GM21619 (cell line): Measurements from ENCODE around the gene MED17.

Experiments
- ATAC-seq: cut with Tn5 transposase; IDR thresholded peaks from one replicate; pipeline ENCODE4 v1.9.1; 2021; ENCODE audit not compliant: unreplicated experiment

Gene MED17

DNA sequence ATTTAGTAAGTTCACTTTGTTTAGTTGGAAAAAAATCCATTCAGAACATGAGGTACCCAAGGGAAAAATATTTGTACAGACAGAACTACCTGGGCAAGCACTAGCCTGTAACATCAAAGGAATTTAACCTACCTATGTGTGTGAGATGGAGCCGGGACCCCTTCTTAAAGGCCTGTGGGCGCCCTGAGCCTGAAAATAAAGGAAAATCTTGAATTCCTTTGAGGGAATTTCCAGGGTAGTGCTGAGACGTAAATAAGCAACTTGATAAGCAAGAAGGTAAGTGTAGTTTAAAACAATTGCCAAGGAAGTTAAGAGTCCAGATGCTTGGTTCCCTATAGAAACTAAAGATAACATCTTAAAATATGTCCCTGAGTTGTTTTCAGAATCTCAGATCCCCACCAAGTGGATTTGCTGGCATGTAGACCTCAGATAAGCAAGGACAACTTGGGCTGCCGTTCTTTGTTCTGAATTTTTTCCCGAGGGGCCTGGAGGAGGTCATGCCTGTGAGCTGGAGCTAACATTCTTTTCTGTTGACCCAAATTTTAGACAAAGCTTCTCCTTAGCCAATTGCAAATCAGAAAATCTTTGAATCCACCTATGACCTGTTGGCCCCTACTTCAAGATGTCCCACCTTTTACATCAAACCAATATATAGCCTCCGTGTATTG lies 31.0 kb downstream of the MED17 start:
- no peak for ATAC-seq

DNA sequence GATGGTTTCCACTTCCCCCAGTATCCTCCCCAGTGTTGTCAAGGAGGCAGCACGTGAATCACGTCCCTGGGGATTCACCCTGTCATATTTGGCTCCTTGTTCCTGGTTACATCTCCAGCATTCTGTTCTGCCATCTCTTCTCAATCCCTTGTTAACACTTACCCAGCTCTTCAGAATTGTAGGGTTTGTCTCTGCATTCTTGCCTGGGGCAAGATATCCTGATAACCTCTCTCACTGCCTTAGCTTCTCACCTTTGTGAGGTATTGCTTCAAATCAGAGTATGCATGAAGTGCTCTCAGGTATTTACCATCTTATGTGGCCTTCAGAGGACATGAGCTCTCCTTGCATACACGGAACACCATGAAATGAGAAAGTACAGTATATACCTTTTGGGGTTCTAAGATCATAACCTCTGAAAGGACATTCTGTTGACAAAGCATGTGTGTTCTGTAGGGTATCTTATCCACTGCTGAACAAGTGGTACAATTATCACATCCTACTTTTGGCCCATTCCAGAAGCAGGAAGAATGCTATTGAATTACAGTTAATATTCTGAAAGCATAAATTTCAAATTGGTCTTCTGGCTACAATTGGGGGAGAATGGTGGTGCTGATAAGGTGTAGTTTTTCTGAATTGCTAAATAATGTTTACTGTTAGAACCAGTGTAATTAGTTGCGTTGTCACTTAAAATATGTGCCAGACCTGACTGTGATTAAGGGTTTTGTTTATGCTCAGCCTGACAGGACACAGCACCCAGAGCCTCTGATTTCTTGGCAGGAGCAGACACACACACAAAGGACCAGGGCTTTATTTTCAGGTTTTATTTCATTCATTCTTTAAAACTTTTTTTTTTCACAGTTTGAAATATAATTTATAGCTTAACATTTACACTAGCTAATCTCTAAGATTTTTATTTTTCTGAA lies 33.6 kb downstream of the MED17 start:
- ATAC-seq: no peak

DNA sequence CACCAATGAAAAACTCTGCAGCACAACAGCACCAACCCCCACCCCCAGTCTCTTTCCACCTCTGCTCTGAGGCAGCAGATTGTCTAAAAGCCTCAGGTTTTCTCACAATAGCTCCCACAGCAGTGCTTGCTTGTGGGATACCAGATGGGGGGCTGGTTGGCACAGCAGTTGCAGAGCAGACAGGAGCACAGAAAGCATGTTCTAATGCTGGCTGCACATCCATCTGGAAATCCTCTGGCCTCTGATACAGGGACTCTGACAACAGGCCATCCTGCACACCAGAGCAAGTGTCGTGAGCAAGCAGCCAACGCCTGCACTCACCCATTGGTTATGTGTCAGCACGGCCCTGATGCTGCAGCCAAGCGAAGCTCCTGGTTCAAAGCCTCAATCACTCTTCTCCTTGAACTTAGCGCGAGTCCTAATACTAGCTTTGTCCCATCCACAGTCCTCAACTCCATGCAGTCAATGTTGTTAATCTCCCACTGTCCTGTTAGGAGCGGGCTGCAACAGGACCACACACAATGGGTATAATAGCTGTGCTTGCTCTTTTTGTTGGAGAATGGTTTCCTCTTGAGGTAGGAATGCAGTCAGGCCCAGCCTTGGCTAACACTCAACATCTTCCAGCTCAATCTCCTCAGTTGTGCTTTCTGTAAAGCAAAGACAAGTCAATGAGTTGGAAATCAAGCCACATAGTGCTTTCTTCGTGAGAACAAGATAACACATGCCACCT lies 36.0 kb downstream of the MED17 start:
- ATAC-seq: no peak

DNA sequence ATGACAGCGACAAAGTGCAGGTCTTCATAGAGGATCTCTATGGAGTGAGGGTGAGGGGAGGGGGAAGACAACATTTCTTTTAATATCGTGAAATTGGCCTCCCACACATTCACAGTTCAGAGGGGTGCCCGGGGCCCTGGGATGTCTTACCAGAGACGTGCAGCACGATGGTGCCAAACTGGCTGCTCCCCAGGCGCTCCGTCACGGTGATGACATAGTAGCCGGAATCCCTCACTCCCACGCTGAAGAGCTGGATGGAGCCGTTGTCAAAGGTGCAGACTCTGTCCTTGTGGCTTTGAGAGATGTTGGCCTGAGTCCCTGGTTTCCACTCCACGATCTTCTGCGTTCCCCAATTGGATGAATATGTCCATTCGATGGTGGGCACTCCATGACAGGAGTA lies 36.8 kb downstream of the MED17 start:
- ATAC-seq: no peak

DNA sequence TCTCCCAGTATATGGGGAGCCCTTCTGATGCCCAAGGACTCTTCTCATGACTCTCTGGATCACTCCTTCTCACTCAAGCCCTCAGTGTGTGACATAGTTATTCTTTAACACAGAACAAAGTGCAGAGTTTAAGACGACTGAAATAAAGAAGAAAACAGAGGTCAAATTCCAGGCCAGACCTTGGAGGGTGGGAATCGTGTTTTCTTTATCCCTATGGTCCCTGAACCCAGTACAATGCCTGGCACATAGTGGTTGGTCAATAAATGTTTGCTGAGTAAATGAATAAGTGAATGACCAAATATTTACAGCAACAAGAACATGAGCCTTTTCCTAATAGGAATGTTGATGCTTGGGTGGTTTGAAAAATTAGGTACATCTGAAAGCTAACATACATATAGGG lies 37.5 kb downstream of the MED17 start:
- no peak for ATAC-seq

DNA sequence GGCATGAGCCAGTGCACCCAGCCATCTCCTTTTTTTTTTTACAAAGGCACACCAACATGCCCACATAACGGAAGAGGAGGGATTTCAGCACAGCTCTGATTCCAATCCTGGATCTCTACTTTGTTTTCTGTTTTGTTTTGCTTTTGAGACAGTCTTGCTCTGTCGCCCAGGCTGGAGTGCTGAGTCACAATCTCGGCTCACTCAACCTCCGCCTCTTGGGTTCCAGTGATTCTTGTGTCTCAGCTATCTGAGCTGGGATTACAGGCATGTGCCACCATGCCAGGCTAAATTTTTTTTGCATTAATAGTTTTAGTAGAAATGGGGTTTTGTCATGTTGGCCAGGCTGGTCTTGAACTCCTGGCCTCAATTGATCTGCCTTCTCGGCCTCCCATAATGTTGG lies 38.3 kb downstream of the MED17 start:
- ATAC-seq: no peak

DNA sequence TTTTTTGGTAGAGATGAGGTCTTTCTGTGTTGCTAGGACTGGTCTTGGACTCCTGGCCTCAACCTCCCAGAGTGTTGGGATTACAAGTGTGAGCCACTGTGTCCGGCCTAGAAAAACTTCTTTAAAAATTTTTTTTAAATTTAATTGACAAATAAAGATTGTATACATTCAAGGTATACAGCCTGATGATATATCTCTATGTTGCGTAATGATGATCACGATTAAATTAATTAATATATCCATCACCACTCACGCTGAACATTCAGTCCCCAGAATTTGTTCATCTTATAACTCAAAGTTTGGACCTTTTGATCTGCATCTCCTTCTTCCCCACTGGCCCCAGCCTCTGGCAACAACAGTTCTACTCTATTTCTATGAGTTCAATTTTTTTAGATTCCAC lies 39.1 kb downstream of the MED17 start:
- ATAC-seq: no peak

DNA sequence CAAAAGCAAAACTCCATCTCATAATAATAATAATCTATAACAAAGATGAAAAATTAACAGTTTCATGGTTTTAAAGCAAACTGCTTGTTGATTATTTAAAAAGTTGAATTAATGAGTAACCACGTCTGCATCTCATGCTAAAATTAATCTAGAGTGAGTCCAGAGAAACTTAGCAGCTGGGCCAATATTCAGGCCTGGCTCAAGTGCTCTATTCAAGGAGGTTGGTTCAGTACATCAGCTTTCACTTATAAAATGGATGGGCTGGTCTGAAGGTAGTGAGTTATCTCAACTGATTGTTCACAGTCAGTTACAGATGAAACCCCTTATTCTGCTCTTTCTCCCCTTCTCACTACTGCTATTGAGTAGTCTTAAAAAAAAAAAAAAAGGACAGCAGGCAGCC lies 43.3 kb downstream of the MED17 start:
- no peak for ATAC-seq

DNA sequence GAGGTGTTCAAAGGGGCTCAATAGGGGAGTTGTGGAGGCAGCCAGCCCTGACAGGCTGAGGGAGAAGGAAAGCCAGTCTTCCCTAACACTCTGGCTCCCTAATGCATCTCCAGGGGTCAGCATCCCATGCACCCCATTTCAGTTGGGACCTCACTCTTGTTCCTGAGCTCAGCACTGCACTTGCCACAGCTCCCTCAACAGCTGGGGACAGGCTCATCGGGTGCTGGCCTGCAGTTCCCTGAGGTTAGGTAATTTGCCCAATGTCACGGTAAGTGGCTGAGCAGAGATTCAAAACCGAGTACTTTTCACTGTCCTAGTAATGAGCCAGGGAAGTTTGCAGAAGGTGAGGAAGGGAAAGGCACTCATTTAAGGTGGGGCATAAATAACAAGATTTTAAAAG lies 45.5 kb downstream of the MED17 start:
- no peak for ATAC-seq

DNA sequence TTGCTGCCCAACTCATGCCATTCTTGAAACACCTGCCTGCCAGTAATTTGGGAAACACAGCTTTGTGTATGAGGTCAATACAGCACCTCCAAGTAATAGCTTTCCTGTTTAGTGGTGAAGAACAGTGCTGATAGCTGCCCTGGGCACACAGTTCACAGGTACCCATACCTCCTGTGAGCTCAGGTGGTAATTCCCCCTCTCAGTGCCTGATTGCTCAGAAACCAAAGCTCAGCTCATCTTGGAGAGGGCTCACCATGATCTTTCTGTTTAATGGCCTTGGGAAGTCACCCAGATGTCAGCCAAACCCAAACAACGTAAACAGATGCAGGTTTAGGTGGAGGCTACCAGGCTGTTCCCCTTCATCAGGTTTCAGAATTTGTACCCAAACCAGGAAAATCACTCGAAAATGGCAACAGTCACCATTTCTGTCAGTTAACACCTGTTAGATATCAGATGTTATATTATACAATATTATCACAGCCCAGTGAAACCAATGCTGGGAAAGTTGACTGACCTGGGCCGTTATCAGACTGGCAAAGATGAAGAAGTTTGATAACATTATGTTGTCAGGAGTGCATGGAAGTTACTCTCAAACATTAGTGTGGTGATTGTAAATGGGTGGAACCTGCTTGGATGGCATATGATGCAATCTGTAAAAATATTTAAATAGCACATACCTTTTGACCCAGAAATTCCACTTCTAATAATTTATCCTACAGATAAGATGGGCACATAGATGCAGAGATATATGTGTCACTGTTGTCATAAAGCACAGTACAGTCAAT lies 47.5 kb downstream of the MED17 start:
- no peak for ATAC-seq

DNA sequence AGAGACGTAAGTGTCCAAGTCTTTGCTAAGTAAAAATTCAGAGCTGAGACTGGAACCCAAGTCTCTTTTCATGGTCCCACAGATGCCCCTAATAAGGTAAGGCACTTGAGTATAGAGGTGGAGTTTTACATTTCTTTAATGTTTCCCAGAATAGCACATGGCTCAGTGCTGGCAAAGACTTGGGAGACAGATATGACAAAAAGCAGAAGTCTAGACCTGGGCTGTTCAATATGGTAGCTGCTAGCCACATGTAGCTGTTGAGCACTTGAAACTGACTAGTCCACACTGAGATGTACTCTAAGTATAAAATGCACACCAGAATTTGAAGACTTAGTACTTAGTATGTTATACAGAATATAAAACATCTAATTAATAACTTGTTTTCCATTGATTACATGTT lies 48.7 kb downstream of the MED17 start:
- ATAC-seq: no peak

DNA sequence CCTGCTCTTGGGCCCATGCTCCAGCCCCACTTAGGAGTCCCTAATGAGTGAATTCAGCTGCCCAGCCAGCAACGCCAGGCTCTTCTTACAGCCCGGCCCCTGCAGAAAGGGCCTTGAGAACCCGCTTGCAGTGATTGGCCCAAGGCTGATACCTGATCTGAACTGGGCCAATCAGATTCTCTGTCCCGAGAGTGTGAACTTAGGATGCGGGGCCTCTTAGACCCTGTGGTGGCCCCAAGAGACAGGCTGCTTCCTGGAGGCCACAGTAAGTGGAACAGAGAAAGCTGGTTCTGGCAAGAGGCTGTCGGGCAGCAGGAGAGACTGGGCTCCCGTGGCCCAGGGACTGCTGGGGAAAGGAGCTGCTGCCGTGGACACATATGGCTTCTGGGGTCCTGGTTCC lies 54.9 kb downstream of the MED17 start:
- no peak for ATAC-seq

DNA sequence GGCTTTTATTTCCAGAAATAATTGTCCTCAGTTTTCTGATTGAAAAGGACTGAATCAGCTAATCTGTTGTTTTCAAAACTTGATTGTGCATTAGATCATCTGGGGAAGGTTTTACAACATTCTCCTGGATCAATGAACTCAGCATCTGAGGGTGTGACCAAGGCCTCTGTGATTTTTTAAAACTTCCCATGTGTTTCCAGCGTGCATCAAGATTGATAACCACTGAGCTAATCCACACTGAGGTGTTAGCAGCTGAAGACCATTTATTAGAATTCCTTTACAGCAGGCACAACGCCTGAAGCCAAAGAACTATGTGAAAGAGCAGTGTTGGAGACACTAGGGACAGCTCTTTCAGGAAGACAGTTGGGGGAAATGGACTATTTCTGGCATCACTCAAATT lies 56.1 kb downstream of the MED17 start:
- ATAC-seq: no peak

DNA sequence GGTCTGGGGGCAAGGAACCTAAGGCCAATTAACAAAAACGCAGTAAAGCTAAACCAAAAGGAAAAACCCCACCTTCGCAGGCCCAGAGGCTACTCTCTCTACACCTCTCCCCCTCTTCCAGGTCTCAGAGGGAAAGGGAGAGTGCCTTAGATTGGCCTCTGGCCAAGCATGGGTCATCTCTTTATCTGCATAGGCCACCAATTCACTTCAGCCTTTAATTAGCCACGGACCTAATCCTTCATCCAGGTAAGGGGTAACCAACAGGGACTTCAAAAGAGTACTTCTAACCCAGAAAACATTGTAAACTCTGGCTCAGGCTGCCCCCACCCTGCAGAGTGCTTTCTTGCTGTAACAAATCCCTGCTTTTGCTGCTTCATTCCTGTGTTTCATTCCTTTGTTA lies 56.9 kb downstream of the MED17 start:
- ATAC-seq: no peak

DNA sequence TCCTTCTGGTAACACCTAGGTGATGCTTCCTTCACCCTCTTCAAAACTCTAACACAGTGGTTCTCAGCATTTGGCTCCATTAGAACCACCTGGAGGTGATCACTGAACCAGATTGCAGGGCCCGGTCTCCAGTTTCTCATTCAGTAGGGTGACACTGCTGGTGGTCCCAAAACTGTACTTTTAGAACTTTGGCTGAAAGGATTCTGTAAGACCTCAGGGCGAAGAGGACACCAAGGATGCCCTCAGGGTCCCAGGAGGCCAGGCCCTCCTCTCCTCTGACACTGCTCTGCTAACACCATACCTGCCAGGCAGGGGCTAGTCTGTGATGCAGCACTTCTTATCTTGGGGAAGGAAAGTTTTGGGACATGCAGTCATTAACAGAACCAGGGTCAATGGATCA lies 57.4 kb downstream of the MED17 start:
- ATAC-seq: no peak

DNA sequence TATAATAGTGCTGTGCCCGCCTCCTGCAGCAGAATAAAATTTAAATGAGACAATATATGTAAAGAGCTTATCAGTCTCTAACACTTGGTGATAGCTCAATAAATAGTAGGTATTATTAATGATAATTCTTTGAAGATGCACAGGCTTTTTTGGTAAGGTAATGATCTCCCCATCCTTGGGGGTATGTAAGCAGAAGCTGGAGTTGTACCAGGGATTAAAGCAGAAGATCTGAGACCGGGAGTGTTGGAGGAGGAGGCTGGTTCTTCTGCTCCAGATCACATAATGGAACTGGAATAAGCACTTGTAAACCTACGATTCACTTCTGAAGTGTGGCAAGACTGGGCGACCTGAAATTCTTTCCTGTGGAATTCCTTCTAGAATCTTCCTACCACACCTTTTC lies 58.0 kb downstream of the MED17 start:
- no peak for ATAC-seq

DNA sequence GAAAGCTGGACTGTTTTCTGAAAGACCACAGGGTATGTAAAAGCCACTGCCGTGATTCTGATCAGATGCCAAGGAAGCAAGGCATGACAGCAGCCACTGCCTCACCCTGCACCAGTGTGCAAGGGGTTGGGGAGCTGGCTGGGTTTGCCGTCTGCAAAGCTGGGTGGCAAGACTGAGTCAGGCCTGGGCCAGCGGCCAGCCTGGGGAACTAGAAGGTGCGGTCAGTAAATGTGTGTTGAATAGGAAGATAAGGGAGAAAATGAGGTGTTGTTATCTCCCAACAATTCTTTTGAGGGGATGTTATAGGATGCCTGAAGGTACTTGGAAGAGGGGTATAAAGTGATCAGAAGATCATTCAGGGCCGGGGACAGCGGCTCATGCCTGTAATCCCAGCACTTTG lies 58.4 kb downstream of the MED17 start:
- ATAC-seq: no peak

DNA sequence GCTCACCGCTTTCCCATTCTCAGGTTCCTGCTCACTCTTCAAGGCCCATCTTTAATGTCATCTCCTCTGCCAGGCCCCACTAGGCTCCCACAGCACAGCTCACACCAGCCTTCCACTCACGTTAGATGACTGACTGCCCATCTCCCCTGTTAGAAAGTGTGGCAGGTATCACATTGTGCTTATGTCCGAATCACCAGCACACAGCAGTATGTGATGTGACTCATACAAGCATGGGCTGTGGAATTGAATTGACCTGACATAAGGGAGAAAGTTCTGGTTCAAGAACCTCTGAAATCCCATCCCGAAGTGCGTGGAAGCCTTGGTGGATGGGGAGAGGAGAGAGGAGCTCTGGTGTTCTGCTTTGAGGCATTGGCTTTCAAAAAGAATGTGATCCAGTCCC lies 59.8 kb downstream of the MED17 start:
- ATAC-seq: no peak

DNA sequence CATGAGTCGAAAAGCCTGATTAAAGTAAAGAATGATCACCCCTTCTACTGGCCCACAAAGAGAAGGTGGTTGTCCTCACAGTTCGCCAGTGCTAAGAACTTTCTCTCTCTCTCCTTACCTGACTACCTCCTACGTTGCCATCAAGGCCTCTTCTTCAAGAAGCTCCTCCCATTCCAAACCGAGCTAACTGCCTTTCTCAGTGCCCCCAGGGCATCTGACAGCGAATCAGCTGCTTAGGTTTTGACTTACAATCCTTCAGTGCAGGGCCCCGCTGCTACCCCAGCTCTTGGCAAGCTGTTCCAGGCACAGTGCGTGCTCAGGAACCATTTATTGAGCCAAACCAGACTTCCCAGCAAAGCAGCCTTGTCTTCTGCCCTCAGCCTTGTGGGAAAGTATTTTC lies 60.5 kb downstream of the MED17 start:
- ATAC-seq: no peak

DNA sequence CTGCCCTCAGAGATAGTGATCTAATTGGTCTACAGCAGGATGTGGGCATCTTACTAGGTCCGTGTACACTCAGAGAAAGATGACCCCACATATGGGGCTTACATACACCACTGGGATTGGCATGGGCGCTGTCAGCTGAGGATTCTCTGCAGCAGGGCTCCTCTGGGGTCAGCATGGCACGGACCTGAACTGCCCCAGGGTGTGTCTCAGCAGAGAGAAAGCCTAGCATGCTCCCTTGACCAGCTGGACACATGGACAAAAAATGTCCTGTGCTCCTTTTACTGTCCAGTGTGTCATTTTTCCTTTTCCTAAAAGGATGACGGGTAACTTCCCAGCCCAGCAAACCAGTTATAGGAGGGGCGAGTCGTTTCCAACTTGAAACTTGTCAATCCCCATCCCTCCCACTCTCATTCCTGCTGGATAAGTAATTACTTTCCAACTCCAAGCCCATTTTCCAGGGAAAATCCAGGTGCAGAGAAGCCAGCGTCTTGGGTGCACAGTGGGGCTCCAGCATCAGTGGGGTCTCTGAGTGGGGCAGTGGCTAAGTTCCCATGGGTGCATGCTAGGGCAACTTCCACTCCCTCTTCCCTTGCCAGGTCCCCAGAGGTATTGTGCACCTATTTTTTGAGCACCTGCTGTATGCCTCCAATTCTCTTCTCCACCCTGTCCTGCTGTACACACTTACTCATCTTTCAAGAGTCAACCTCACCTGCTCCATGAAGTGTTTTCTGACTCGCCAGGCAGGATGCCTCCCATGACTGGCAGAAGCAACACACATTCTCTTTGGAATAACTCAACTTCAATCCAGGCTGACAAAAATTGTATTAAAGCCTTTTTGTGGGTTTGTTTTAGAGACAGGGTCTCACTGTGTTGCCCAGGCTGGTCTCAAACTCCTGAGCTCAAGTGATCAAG lies 61.4 kb downstream of the MED17 start:
- ATAC-seq: no peak
